ENCODE measurements around the gene VPS37B.
"Not testable (repeated sequence)": the region's sequence is repeated elsewhere in the genome, so short reads cannot be mapped to it uniquely, and the experiment has no call there.

Gene VPS37B

GRCh38 chr12:122921917-122922316 is 26.0 kb upstream of the VPS37B start:
- no peak for TF ChIP-seq CTCF (conservative IDR thresholded peaks at IDR 0.05)
- peak overlapping the region; percentile 28; the same call in 1 of the 2 replicates for H3K27ac ChIP-seq

- H3K27ac ChIP-seq: no peak overlapping the region
- TF ChIP-seq CTCF (conservative IDR thresholded peaks at IDR 0.05): no peak
These were observed 24.8 kb upstream of the VPS37B start for GRCh38 chr12:122920687-122921086.

GRCh38 chr12:122918827-122919226 is 22.9 kb upstream of the VPS37B start:
- peak overlapping the region; percentile 68 for H3K27ac ChIP-seq
- TF ChIP-seq CTCF (conservative IDR thresholded peaks at IDR 0.05): no peak

- H3K27ac ChIP-seq: peak overlapping the region; percentile 68
- no peak for TF ChIP-seq CTCF (conservative IDR thresholded peaks at IDR 0.05)
These were observed 21.7 kb upstream of the VPS37B start for GRCh38 chr12:122917507-122918121.

GRCh38 chr12:122909442-122910288 is 13.7 kb upstream of the VPS37B start:
- H3K27ac ChIP-seq: no peak overlapping the region
- no peak for TF ChIP-seq CTCF (conservative IDR thresholded peaks at IDR 0.05)

GRCh38 chr12:122908915-122909314 is 13.0 kb upstream of the VPS37B start:
- no peak overlapping the region for H3K27ac ChIP-seq
- no peak for TF ChIP-seq CTCF (conservative IDR thresholded peaks at IDR 0.05)

GRCh38 chr12:122905258-122905657 is 9.3 kb upstream of the VPS37B start:
- not testable (repeated sequence) for H3K27ac ChIP-seq

- no peak for TF ChIP-seq CTCF (conservative IDR thresholded peaks at IDR 0.05)
- H3K27ac ChIP-seq: no peak overlapping the region
These were observed 7.7 kb upstream of the VPS37B start for GRCh38 chr12:122903693-122904034.

All from VCaP (cell line).